HEK293 (cell line): ENCODE results near the gene USP44.
A peak's percentile ranks its signal among the peaks of the same experiment; 100 is the strongest.

Source experiments
- ATF2 ChIP-seq: fragments of 450-650 bp; formaldehyde crosslinking; IDR thresholded peaks from 2 replicates; pipeline ENCODE4 v1.5.1; 2016; ENCODE audit warnings: missing biosample characterization, missing genetic modification characterization, low read depth
- ELK4 ChIP-seq: IDR thresholded peaks from 2 replicates; pipeline ENCODE4 v1.6.1; 2011; ENCODE audit warnings: mild to moderate bottlenecking, low read depth, low read length, borderline replicate concordance
- HOXA7 ChIP-seq: sonication (generic); formaldehyde crosslinking; IDR thresholded peaks from 2 replicates; pipeline ENCODE4 v1.8.1; 2022; ENCODE audit warnings: missing genetic modification reagents, borderline replicate concordance
- KLF10 ChIP-seq: fragments of 450-650 bp; IDR thresholded peaks from 2 replicates; pipeline ENCODE4 v1.5.1; 2018; ENCODE audit warnings: missing biosample characterization, mild to moderate bottlenecking, missing genetic modification characterization
- WT1 ChIP-seq: fragments of 450-650 bp; formaldehyde crosslinking; IDR thresholded peaks from 2 replicates; pipeline ENCODE4 v1.5.1; 2016; ENCODE audit warnings: missing biosample characterization, missing genetic modification characterization
- YY1 ChIP-seq: fragments of 450-650 bp; formaldehyde crosslinking; IDR thresholded peaks from 2 replicates; pipeline ENCODE4 v1.5.1; 2018; ENCODE audit warnings: missing biosample characterization, missing genetic modification characterization
- ZBTB7A ChIP-seq: fragments of 450-650 bp; formaldehyde crosslinking; IDR thresholded peaks from 2 replicates; pipeline ENCODE4 v1.5.1; 2016; ENCODE audit warnings: low read depth, missing biosample characterization, missing genetic modification characterization
- ZFP41 ChIP-seq: fragments of 450-650 bp; formaldehyde crosslinking; IDR thresholded peaks from 2 replicates; pipeline ENCODE4 v1.5.1; 2016; ENCODE audit warnings: missing biosample characterization, missing genetic modification characterization, borderline replicate concordance
- ZFP69B ChIP-seq: fragments of 450-650 bp; formaldehyde crosslinking; IDR thresholded peaks from 2 replicates; pipeline ENCODE4 v1.5.1; 2016; ENCODE audit warnings: missing biosample characterization, missing genetic modification characterization
- ZNF155 ChIP-seq: fragments of 450-650 bp; formaldehyde crosslinking; IDR thresholded peaks from 2 replicates; pipeline ENCODE4 v1.5.1; 2016; ENCODE audit warnings: missing biosample characterization, missing genetic modification characterization
- ZNF157 ChIP-seq: fragments of 450-650 bp; formaldehyde crosslinking; IDR thresholded peaks from 2 replicates; pipeline ENCODE4 v1.5.1; 2016; ENCODE audit warnings: missing biosample characterization, missing genetic modification characterization
- ZNF19 ChIP-seq: fragments of 450-650 bp; formaldehyde crosslinking; IDR thresholded peaks from 2 replicates; pipeline ENCODE4; 2016; ENCODE audit warnings: missing biosample characterization, missing genetic modification characterization, low read depth
- ZNF211 ChIP-seq: fragments of 450-650 bp; formaldehyde crosslinking; IDR thresholded peaks from 2 replicates; pipeline ENCODE4 v1.5.1; 2016; ENCODE audit warnings: low read depth, missing biosample characterization, missing genetic modification characterization
- ZNF248 ChIP-seq: fragments of 450-650 bp; formaldehyde crosslinking; IDR thresholded peaks from 2 replicates; pipeline ENCODE4 v1.5.1; 2017; ENCODE audit warnings: missing biosample characterization, missing genetic modification characterization
- ZNF302 ChIP-seq: fragments of 450-650 bp; formaldehyde crosslinking; IDR thresholded peaks from 2 replicates; pipeline ENCODE4 v1.5.1; 2016; ENCODE audit warnings: missing biosample characterization, missing genetic modification characterization, low read depth
- ZNF311 ChIP-seq: fragments of 450-650 bp; formaldehyde crosslinking; IDR thresholded peaks from 2 replicates; pipeline ENCODE4 v1.5.1; 2017; ENCODE audit warnings: missing biosample characterization, missing genetic modification characterization, borderline replicate concordance
- ZNF48 ChIP-seq: fragments of 450-650 bp; formaldehyde crosslinking; IDR thresholded peaks from 2 replicates; pipeline ENCODE4 v1.5.1; 2016; ENCODE audit warnings: missing biosample characterization, missing genetic modification characterization
- ZNF510 ChIP-seq: fragments of 450-650 bp; formaldehyde crosslinking; IDR thresholded peaks from 2 replicates; pipeline ENCODE4 v1.5.1; 2018; ENCODE audit warnings: mild to moderate bottlenecking, missing genetic modification characterization, missing biosample characterization; ENCODE audit not compliant: insufficient replicate concordance
- ZNF514 ChIP-seq: fragments of 450-650 bp; formaldehyde crosslinking; IDR thresholded peaks from 2 replicates; pipeline ENCODE4 v1.5.1; 2016; ENCODE audit warnings: missing biosample characterization, missing genetic modification characterization
- ZNF558 ChIP-seq: fragments of 450-650 bp; formaldehyde crosslinking; IDR thresholded peaks from 2 replicates; pipeline ENCODE4 v1.5.1; 2016; ENCODE audit warnings: missing biosample characterization, missing genetic modification characterization
- ZNF600 ChIP-seq: fragments of 450-650 bp; formaldehyde crosslinking; IDR thresholded peaks from 2 replicates; pipeline ENCODE4 v1.5.1; 2016; ENCODE audit warnings: missing biosample characterization, missing genetic modification characterization
- ZNF645 ChIP-seq: fragments of 450-650 bp; formaldehyde crosslinking; IDR thresholded peaks from 2 replicates; pipeline ENCODE4; 2016; ENCODE audit warnings: missing biosample characterization, missing genetic modification characterization
- ZNF707 ChIP-seq: fragments of 450-650 bp; formaldehyde crosslinking; IDR thresholded peaks from 2 replicates; pipeline ENCODE4 v1.5.1; 2016; ENCODE audit warnings: missing biosample characterization, missing genetic modification characterization
- ZNF747 ChIP-seq: fragments of 450-650 bp; formaldehyde crosslinking; IDR thresholded peaks from 2 replicates; pipeline ENCODE4 v1.5.1; 2016; ENCODE audit warnings: missing biosample characterization, missing genetic modification characterization
- ZNF76 ChIP-seq: fragments of 450-650 bp; formaldehyde crosslinking; IDR thresholded peaks from 2 replicates; pipeline ENCODE4; 2016; ENCODE audit warnings: low read depth, missing biosample characterization, missing genetic modification characterization, borderline replicate concordance
- ZNF792 ChIP-seq: fragments of 450-650 bp; formaldehyde crosslinking; IDR thresholded peaks from 2 replicates; pipeline ENCODE4 v1.5.1; 2016; ENCODE audit warnings: missing biosample characterization, missing genetic modification characterization
- ZSCAN23 ChIP-seq: fragments of 450-650 bp; formaldehyde crosslinking; IDR thresholded peaks from 2 replicates; pipeline ENCODE4 v1.5.1; 2016; ENCODE audit warnings: missing biosample characterization, missing genetic modification characterization
- ZSCAN30 ChIP-seq: fragments of 450-650 bp; IDR thresholded peaks from 2 replicates; pipeline ENCODE4 v1.5.1; 2018; ENCODE audit warnings: missing biosample characterization, mild to moderate bottlenecking, missing genetic modification characterization, moderate library complexity
- ZXDB ChIP-seq: fragments of 450-650 bp; formaldehyde crosslinking; IDR thresholded peaks from 2 replicates; pipeline ENCODE4 v1.5.1; 2016; ENCODE audit warnings: missing biosample characterization, missing genetic modification characterization
- TF ChIP-seq, protein P1 (sequence below): fragments of 450-650 bp; formaldehyde crosslinking; IDR thresholded peaks from 2 replicates; pipeline ENCODE4 v1.5.1; 2016; ENCODE audit warnings: missing biosample characterization, missing genetic modification characterization
- TF ChIP-seq, protein P2 (sequence below): fragments of 450-650 bp; formaldehyde crosslinking; IDR thresholded peaks from 2 replicates; pipeline ENCODE4 v1.5.1; 2017; ENCODE audit warnings: missing biosample characterization, missing genetic modification characterization
- TF ChIP-seq, protein P3 (sequence below): fragments of 450-650 bp; formaldehyde crosslinking; IDR thresholded peaks from 2 replicates; pipeline ENCODE4 v1.5.1; 2016; ENCODE audit warnings: missing biosample characterization, missing genetic modification characterization

USP44 gene

GRCh38 chr12:95548056-95548538 is 3.2 kb downstream of the USP44 start (continued):
- TF ChIP-seq, protein P1, sequence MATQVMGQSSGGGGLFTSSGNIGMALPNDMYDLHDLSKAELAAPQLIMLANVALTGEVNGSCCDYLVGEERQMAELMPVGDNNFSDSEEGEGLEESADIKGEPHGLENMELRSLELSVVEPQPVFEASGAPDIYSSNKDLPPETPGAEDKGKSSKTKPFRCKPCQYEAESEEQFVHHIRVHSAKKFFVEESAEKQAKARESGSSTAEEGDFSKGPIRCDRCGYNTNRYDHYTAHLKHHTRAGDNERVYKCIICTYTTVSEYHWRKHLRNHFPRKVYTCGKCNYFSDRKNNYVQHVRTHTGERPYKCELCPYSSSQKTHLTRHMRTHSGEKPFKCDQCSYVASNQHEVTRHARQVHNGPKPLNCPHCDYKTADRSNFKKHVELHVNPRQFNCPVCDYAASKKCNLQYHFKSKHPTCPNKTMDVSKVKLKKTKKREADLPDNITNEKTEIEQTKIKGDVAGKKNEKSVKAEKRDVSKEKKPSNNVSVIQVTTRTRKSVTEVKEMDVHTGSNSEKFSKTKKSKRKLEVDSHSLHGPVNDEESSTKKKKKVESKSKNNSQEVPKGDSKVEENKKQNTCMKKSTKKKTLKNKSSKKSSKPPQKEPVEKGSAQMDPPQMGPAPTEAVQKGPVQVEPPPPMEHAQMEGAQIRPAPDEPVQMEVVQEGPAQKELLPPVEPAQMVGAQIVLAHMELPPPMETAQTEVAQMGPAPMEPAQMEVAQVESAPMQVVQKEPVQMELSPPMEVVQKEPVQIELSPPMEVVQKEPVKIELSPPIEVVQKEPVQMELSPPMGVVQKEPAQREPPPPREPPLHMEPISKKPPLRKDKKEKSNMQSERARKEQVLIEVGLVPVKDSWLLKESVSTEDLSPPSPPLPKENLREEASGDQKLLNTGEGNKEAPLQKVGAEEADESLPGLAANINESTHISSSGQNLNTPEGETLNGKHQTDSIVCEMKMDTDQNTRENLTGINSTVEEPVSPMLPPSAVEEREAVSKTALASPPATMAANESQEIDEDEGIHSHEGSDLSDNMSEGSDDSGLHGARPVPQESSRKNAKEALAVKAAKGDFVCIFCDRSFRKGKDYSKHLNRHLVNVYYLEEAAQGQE = no peak; the same call in 1 of the 2 replicates
- TF ChIP-seq ATF2 (tag by site-specific recombination) (no peak), ZNF155 (tag by site-specific recombination) (no peak), ZNF157 (tag by site-specific recombination) (no peak), ZXDB (tag by site-specific recombination) (no peak), WT1 (0 out of 2 replicates have a peak, but pooled peaks have one; percentile 20), ZNF707 (tag by site-specific recombination) (no peak), ZSCAN23 (no peak), ZNF19 (tag by site-specific recombination) (no peak), ZNF645 (tag by site-specific recombination) (0 out of 2 replicates have a peak, but pooled peaks have one; percentile 58), ZNF510 (tag by site-specific recombination) (no peak), ZNF76 (tag by site-specific recombination) (peak; percentile 86), ZNF302 (no peak), KLF10 (tag by site-specific recombination) (no peak), ZNF248 (no peak), ZBTB7A (peak; percentile 72), ZNF558 (no peak), ZNF600 (tag by site-specific recombination) (peak; percentile 82), YY1 (tag by site-specific recombination) (no peak), ZNF792 (tag by site-specific recombination) (no peak), ZFP69B (no peak), ZNF311 (no peak), ZNF211 (tag by site-specific recombination) (no peak), ZSCAN30 (tag by site-specific recombination) (no peak), ELK4 (no peak), ZNF48 (tag by site-specific recombination) (no peak), HOXA7 (no peak), ZFP41 (tag by site-specific recombination) (no peak), ZNF514 (tag by site-specific recombination) (no peak), ZNF747 (tag by site-specific recombination) (no peak)
- TF ChIP-seq, protein P2, sequence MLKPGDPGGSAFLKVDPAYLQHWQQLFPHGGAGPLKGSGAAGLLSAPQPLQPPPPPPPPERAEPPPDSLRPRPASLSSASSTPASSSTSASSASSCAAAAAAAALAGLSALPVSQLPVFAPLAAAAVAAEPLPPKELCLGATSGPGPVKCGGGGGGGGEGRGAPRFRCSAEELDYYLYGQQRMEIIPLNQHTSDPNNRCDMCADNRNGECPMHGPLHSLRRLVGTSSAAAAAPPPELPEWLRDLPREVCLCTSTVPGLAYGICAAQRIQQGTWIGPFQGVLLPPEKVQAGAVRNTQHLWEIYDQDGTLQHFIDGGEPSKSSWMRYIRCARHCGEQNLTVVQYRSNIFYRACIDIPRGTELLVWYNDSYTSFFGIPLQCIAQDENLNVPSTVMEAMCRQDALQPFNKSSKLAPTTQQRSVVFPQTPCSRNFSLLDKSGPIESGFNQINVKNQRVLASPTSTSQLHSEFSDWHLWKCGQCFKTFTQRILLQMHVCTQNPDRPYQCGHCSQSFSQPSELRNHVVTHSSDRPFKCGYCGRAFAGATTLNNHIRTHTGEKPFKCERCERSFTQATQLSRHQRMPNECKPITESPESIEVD (tag by site-specific recombination) = no peak
- TF ChIP-seq, protein P3, sequence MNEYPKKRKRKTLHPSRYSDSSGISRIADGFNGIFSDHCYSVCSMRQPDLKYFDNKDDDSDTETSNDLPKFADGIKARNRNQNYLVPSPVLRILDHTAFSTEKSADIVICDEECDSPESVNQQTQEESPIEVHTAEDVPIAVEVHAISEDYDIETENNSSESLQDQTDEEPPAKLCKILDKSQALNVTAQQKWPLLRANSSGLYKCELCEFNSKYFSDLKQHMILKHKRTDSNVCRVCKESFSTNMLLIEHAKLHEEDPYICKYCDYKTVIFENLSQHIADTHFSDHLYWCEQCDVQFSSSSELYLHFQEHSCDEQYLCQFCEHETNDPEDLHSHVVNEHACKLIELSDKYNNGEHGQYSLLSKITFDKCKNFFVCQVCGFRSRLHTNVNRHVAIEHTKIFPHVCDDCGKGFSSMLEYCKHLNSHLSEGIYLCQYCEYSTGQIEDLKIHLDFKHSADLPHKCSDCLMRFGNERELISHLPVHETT (tag by site-specific recombination) = no peak
